Measurements from ENCODE around the gene AQP1. TPM values are rescaled to one million over a fixed set of nuclear protein-coding genes. Genes with fewer than 3 reads are reported as not detected.

AQP1 gene
- total RNA-seq, result 100 to 1,000 TPM; 113 to 420 (median 206) TPM
- polyA plus RNA-seq, result 100 to 1,000 TPM; 220 to 256 TPM
- long read RNA-seq, donor 1, transcript AQP1-202 (4 exons, 1,140 nt), result minor isoform, 8 of 436 reads
- long read RNA-seq, donor 1, transcript AQP1-201 (4 exons, 2,913 nt), result major isoform, 190 of 436 reads
- long read RNA-seq, donor 1, partial matches to known transcripts, result 237 of 436 reads
- long read RNA-seq, donor 1, other reads (novel, unspliced or antisense), result 1 of 436 reads
- long read RNA-seq, donor 2, transcript AQP1-201 (4 exons, 2,913 nt), result major isoform, 89 of 223 reads
- long read RNA-seq, donor 2, partial matches to known transcripts, result 126 of 223 reads
- long read RNA-seq, donor 2, other reads (novel, unspliced or antisense), result 4 of 223 reads
- long read RNA-seq, donor 3, transcript AQP1-201 (4 exons, 2,913 nt), result major isoform, 99 of 223 reads
- long read RNA-seq, donor 3, partial matches to known transcripts, result 121 of 223 reads
- long read RNA-seq, donor 3, other reads (novel, unspliced or antisense), result 1 of 223 reads

GRCh38 chr7:30911561-30911969 lies at the start of gene AQP1:
Gene AQP1, plus strand, starts transcription at chr7:30911853. Its CDS starts 57 bp downstream, at chr7:30911910.
- Histone ChIP-seq H3K4me3 (peak within 1 kb of the TSS; percentile 42 to 82 (median 61)), H3K36me3 (no peaks in the 10 kb centered on the region), H3K9me3 (no peaks in the 10 kb centered on the region), H3K27me3 (no peaks in the 10 kb centered on the region), H3K27ac (peak within 1 kb of the TSS; percentile 73 to 94 (median 82)), H3K4me1 (peaks cover 11 to 98% (median 70%) of the 10 kb centered on the region in 12 donors)
- intact Hi-C loops (cut with DNase I), result loop anchor here in 4 of 10 donors (5.0 to 10.0 kb wide), 2 partner anchors 94 to 97 kb away; no protein-coding TSS in a partner anchor
- DNase-seq (peak; percentile 87 to 94 (median 91)), ATAC-seq (peak; percentile 67 to 74 (median 70))
- TF ChIP-seq CTCF (IDR thresholded peaks at IDR 0.05) (peak in 3 of 12 donors; percentile 4 to 39 (median 34)), POLR2A (IDR thresholded peaks at IDR 0.05) (peak; percentile 64 to 84)
- 7 to 16% (median 11%) methylated on average over 10 to 12 of the region's 12 CpGs for WGBS, 4 donors

DNA sequence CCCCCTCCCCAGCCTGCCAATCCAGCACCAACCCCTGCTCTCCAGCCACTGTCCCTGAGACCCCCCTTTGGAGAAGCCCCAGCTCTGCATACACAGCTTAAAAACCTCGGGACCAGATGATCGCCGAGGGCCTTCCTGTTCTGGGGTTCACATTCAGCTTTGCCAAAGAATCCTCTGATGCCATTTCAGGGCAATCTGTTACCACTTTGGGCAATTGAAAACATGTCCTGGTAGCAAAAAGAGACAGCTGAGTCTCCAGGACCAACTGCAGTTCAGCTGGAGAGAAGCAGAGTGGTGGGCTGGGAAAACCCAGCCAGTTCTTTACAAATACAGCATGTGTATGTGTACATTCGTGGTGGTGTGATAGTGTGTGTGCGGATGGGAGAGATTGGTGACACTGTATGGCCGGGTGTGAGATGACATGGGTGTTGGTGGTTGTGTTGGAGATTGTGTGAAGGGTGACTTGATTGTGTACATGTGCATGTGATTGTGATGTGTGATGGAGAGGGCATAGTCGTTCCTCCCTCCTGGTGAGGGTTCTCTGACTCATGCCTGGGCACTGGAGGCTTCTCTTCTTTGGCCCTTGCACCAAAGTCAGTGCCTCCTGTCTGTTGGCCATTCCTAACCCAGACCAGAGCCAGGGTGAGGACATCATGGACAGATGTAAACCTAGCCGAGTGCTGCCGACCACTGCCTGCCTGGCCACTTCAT lies 48.5 kb upstream of the AQP1 start:
- Histone ChIP-seq H3K4me3 (no peak overlapping the region), H3K27ac (peak overlapping the region in 7 of 12 donors; percentile 12 to 59 (median 43)), H3K4me1 (peaks cover 0 to 53% (median 36%) of the 10 kb centered on the region in 12 donors), H3K27me3 (no peaks in the 10 kb centered on the region), H3K36me3 (peaks cover 0 to 10% (median 0%) of the 10 kb centered on the region in 9 donors), H3K9me3 (no peaks in the 10 kb centered on the region)
- DNase-seq, result peak in 1 of 5 donors; percentile 7
- TF ChIP-seq CTCF (IDR thresholded peaks at IDR 0.05) (no peak), POLR2A (IDR thresholded peaks at IDR 0.05) (no peak)
- ATAC-seq, result no peak
- WGBS, 4 donors, result 69 to 83% (median 79%) methylated on average over 9 of the region's 9 CpGs
- intact Hi-C loops (cut with DNase I), result no loop called here

DNA sequence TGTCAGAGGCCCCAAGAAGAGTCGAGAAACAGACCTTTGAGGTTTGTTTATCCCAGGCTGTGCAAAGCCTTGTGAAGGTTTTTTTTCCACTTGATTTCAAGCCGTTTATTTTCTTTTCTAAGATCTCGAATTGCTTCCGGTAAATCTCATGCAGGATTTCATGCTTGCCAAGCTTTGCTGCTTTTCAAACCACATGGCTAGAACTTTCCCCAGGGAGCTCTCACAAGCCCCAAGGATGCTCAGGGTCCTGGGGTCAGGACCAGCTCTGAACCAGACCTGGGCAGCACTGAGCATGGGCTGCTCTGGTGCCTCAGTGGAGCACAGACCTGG lies 48.0 kb upstream of the AQP1 start:
- TF ChIP-seq POLR2A (IDR thresholded peaks at IDR 0.05) (no peak), CTCF (IDR thresholded peaks at IDR 0.05) (no peak)
- intact Hi-C loops (cut with DNase I), result no loop called here
- Histone ChIP-seq H3K36me3 (peaks cover 0 to 7% (median 0%) of the 10 kb centered on the region in 9 donors), H3K27me3 (no peaks in the 10 kb centered on the region), H3K4me3 (no peak overlapping the region), H3K4me1 (peaks cover 0 to 58% (median 38%) of the 10 kb centered on the region in 12 donors), H3K9me3 (no peaks in the 10 kb centered on the region), H3K27ac (peak overlapping the region in 6 of 12 donors; percentile 11 to 48 (median 43))
- 35 to 65% (median 54%) methylated on average over 4 of the region's 4 CpGs for WGBS, 4 donors
- DNase-seq (no peak), ATAC-seq (no peak)

DNA sequence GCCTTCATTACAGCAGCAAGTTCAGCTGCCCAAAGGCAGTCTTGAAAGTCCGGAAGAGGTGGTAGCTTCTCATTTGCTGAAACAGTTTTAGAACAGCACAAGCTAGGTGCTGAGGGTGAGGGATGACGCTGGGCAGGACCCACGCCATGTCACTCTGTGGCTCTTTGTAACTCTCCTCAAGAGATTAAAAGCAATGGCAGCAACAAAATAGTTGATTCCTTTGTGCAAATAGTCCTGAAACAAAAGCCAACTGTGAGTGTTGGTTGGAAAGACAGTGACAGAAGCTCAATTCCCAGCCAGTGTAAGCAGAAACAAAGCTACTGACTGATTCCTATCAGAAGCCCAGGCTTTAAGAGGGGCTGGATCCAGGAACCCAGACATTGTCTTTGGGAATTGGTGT lies 47.6 kb upstream of the AQP1 start:
- ATAC-seq (no peak), DNase-seq (no peak)
- Histone ChIP-seq H3K27me3 (no peaks in the 10 kb centered on the region), H3K9me3 (no peaks in the 10 kb centered on the region), H3K27ac (peak overlapping the region in 4 of 12 donors; percentile 2 to 43 (median 22)), H3K4me3 (no peak overlapping the region), H3K4me1 (peaks cover 0 to 61% (median 39%) of the 10 kb centered on the region in 12 donors), H3K36me3 (peaks cover 0 to 5% (median 0%) of the 10 kb centered on the region in 9 donors)
- intact Hi-C loops (cut with DNase I), result no loop called here
- no peak for TF ChIP-seq CTCF (IDR thresholded peaks at IDR 0.05)
- TF ChIP-seq POLR2A (IDR thresholded peaks at IDR 0.05), result no peak
- 44 to 65% (median 53%) methylated on average over 3 of the region's 3 CpGs for WGBS, 4 donors
